NCI-H1105 treated with DMSO at 0.1 percent for 48 hours (cell line): ENCODE results near the gene PTPRD.
A peak's percentile ranks its signal among the peaks of the same experiment; 100 is the strongest.

Source experiments
- DNase-seq: peaks from one replicate; lab custom pipeline; 2025; lab: John Stamatoyannopoulos, UW

Gene PTPRD

GRCh38 chr9:10052916-10053315 lies 559.9 kb downstream of the PTPRD start:
- no peak for DNase-seq

GRCh38 chr9:10052181-10052580 lies 560.6 kb downstream of the PTPRD start:
- DNase-seq: peak; percentile 61

- no peak for DNase-seq
These were observed 562.8 kb downstream of the PTPRD start for GRCh38 chr9:10050016-10050415.

DNA sequence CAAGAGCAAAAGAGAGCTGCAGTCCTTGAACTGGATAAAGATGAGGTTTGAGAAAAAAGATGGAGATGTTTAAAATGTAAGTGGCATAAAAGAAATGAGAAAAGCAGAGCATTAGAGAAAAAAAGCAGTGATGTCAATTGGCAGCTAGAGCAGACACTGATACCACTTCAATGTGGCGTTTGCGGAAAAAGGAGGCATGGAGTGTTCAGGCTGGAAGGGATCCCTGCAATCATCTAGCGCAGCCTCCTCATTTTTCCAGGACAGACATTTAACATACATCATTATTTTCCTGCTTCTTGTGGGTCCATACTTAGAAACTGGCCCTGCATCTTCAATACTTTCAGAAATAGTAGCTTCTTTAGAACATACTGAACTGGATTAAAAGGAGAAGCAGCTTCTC lies 563.8 kb downstream of the PTPRD start:
- no peak for DNase-seq

DNA sequence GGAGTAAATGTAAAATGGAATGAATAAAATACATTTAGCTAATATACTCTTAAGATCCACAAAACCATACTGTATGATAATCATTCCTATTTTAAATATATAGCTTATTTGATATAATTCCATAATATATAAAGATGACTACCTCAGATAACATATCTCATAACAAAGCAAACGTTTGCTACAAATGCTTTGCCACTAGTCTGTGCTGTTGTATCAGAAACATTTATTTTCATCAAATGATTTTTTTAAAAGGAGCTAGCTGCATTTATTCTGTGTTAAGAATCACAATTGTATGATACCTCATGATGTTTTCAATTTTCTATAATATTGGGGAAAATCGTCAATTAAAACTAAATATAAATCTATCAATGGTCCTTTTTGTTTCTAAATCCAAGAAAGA lies 567.2 kb downstream of the PTPRD start:
- DNase-seq: peak; percentile 63

DNA sequence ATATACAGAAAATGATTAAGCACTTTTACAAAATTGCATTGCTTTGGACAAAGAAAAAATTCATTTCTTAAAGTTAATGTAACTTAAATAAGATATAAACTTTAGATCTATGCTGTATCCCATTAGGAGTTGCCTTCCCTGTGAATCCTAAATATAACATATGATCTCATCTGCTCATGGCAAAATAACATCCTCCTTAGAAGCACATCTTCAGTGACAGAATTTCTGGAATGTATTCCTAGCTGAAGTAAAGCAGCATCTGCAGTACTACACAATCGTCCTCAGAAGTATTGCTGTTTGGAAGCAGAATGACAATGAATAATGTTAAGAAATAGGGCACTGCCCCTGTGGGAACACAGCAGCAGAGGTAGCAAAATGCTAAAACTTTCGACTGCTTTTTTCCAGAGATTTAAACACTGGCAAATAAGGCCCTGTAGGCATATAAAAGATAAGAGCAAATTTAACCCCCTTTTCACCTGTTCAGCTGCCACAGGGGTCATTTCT lies 571.0 kb downstream of the PTPRD start:
- DNase-seq: no peak

GRCh38 chr9:10036095-10036494 lies 576.7 kb downstream of the PTPRD start:
- no peak for DNase-seq

DNA sequence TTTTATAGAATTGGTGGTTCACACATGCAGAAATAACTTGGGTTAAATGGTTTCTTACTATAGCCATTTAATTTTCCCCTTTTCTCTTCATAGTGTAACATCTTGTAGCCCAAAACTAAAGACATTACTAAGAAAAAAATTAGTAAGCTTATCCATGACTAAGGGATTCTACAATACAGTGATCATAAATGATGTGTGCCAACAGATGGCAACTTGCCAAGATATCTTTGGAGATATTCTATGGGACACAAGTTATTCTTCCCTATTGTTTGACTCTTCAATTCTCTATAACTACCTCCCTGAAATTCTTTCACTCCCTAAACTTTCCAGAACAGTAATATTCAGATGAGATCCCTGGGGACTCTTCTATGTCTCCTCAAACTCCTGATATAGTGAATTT lies 580.6 kb downstream of the PTPRD start:
- peak; percentile 35 for DNase-seq

DNA sequence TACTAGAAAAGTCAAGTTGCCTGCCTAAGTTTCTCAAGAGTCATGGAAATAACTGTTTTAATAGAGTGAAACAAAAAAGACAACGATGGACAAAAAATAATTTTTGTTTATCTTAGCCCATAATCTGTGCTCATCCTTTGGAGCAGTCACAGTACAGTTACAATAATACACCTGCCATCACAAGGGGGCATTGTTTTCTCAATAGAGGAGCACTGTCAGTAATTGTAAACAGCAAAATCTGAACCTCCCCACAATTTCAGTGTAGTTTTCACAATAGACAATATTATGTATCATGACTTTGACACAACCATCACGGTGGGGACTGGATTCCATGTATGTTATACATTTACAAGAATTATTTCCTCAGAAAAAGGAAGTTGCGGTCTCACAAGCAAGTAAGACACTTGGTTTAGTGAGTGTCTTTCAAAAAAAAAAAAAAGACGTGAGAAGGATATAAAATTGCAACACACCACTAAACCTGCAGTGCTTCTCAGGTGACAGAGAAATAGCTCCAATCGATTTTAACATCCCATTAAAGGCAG lies 586.3 kb downstream of the PTPRD start:
- DNase-seq: no peak

DNA sequence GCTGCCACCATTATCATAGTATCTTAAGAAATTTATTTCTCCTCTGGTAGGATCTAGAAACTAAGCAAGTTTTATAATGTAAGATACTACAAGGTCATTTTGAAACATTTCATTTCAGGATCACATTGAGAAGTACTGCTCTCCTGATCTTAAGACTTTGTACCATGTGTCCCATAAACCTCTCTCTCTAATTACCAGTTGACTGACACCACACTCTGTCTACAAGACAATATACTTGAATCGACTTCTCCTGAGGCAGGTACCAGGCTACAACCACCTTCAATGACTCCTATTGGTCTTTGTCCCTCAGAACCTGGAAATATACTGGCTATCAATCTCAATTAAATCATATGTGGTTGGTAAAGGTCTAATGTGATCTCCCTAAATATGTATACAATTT lies 597.0 kb downstream of the PTPRD start:
- DNase-seq: no peak

DNA sequence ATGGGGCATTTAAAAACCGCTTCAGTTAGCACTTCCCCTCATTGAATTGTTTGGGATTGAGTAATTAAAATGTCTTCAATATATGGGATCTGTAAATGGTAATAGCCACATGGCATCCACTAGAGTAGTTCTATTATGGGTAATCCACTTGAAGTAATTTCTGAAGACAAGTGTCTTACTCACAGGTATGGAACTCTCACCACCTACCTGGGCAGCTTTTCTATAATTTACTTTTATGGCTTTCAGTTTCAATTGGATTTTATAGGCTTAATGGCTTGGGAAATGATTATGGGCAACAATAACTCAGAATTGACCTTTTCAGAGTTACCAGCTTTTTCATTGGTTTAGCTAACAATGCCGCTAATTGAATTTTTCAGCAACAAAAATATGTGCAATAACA lies 597.9 kb downstream of the PTPRD start:
- DNase-seq: peak; percentile 99

- no peak for DNase-seq
These were observed 603.4 kb downstream of the PTPRD start for GRCh38 chr9:10009401-10009800.

GRCh38 chr9:10008101-10008799 lies 604.6 kb downstream of the PTPRD start:
- DNase-seq: no peak

DNA sequence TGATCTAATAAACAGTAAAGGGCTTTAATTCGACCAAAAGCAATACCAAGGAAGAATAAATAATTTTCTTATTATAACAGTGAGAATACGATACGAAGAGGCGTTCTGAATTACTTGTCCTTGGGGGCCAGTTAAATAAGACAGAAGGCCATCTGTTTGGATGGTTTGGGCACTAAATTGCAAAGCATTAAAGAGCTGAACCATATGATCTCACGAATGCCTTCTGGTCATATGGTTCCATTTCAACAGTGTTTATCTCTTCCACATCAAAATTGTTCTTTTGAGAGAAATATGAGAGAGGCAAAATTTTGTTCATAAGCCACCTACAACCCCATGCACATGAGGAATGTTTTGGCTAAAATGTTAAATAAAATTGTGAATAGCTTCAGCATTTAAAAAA lies 605.4 kb downstream of the PTPRD start:
- no peak for DNase-seq

GRCh38 chr9:10005206-10005605 lies 607.6 kb downstream of the PTPRD start:
- DNase-seq: no peak

GRCh38 chr9:10003047-10003446 lies 609.8 kb downstream of the PTPRD start:
- DNase-seq: no peak

DNA sequence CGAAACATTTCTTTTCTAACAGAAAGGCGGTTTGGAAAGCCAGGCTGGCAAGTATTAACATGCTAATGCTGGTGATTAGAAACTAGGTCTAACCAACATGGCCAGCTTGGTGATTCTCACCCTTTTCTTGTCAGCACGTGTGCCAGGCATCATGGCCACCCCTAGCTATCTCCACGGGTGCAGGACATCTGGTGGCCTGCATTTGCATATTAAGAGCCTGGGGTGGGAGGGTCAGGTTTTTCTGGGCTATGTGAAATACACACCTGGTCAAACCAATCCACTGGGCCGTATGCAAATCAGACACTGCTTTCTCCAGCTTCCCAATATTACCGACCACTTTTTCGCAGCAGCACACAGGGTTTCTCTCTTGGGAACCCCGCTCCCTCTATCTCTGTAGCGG lies 612.1 kb downstream of the PTPRD start:
- DNase-seq: no peak

DNA sequence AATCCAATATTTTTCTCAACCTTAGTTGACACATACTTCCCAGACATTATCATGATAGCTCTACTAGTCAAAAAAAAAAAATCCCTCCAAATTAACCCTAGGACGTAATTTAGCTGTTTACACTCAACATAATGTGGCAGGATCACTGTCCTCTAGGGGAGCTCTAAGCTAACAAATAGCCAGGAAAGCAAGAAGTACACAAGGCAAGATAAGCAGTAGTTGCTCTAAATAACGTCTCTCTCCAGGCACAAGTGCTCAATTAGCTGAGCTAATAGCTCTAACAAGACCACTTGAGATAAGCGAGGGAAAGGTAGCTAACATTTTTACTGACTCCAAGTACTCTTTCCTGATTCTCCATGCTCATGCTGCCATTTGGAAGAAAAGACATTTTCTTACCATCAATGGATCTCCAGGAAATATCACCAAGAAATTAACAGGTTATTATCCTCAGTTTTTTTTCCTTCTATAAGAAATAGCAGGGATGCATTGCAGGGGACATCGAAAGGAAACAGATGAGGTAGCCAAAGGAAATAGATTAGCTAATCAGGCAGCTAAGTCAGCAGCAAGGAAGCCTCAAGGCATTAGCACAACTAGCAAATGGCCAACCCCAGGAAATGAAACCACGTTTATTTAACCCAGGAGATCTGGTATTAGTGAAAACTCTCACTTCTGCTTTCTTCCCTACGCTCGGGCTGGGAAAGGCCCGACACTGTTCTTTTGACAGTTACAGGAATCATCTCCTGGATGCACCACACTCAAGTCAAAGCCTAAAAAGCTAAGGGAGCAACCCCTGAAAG lies 614.1 kb downstream of the PTPRD start:
- peak; percentile 35 for DNase-seq

DNA sequence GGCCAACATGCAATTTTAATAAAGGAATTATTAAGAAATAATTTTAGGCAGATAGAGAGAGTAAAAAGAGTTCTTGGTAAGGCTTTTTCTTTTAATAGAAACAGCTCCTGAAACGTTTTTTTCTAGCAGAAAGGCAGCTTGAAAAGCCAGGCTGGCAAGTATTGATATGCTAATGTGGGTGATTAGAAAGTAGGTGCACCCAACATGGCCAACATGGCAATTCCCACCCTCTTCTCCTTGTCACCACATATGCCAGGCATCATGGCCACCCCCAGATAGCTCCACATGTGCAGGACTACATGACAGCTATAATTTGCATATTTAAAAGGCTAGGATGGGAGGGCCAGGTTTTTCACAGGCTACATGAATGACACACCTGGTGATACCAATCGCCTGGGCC lies 615.2 kb downstream of the PTPRD start:
- DNase-seq: no peak

GRCh38 chr9:9996259-9996658 lies 616.5 kb downstream of the PTPRD start:
- DNase-seq: no peak

DNA sequence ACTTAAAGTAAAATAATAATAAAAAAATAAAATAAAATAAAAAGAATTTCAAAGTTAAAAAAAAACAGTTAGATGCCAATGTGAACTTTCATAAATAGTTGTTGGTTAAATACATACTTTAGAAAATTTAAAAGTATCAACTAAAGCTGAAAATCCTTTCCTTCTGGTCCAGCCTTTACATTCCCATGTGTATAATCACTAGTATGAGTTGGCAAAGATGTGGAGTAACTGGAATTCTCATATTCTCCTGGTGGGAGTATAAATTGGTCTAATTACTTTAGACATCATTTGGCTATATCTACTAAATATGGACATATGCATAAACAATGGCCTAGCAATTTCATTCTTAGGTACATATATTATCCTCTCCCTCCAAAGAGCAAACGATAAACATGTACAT lies 619.9 kb downstream of the PTPRD start:
- no peak for DNase-seq

GRCh38 chr9:9973062-9973461 lies 639.7 kb downstream of the PTPRD start:
- no peak for DNase-seq

- no peak for DNase-seq
These were observed 642.3 kb downstream of the PTPRD start for GRCh38 chr9:9970514-9970913.
